Right ventricle myocardium inferior (tissue), 1 donor: ENCODE data around the gene PIP4K2A. TPM values are rescaled to one million over a fixed set of nuclear protein-coding genes. Genes with fewer than 3 reads are reported as not detected.
"Not testable (repeated sequence)": the region's sequence is repeated elsewhere in the genome, so short reads cannot be mapped to it uniquely, and the experiment has no call there.

Experiments
- ATAC-seq: fragments of 200-7000 bp; cut with Tn5 transposase; one replicate; pipeline ENCODE4 v1.9.1; 2020; ENCODE audit warnings: mild to moderate bottlenecking, moderate library complexity
- DNase-seq: peaks from one replicate; pipeline ENCODE4 v3.0.0; 2021; ENCODE audit errors: missing footprints
- intact Hi-C: fragments of 100-400 bp; cut with DNase I; formaldehyde crosslinking; loops from one replicate; pipeline ENCODE4 v1.11.0; 2022
- total RNA-seq: library from RNA; stranded (reverse); fragmentation: NEBNext Ultra II Directional; extraction: Animal tissue kit (Norgen Biotek cat#: 25700); gene quantifications from one replicate; pipeline ENCODE4 v1.2.1, GENCODE V29; 2021
- donor health status: DM: no; HTN: yes; CAD: no; lungs with severe emphysema.

The PIP4K2A gene
- total RNA-seq, 1 donor from 2014 or later: 14.0 TPM

DNA sequence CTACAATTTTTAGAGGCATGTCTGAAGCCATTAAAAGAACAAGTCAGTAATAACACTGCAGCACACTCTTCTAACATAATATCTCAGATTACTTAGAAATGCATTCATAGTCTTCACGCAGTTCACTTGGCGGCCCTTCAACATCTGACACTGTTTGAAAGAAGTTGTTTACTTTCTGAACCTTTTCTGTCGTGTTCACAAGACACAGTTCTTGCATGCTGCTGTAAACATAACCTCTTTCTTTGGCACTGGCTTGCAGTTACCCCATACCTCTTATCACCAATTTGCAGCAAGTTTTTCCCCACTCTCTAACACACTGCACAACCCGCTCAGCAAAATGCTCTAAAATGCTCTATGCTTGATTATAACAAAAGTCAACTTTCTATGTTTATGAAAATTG is 12.0 kb downstream of the PIP4K2A start:
- no peak for DNase-seq
- intact Hi-C loops: no loop called here
- ATAC-seq: peak; percentile 21

GRCh38 chr10:22701132-22701826 is 13.1 kb downstream of the PIP4K2A start:
- intact Hi-C loops: no loop called here
- no peak for ATAC-seq
- no peak for DNase-seq

- ATAC-seq (no peak), DNase-seq (peak; percentile 16)
- intact Hi-C loops: no loop called here
These were observed 13.9 kb downstream of the PIP4K2A start for GRCh38 chr10:22700489-22700888.

GRCh38 chr10:22699976-22700375 is 14.4 kb downstream of the PIP4K2A start:
- no peak for ATAC-seq
- intact Hi-C loops: no loop called here
- no peak for DNase-seq

DNA sequence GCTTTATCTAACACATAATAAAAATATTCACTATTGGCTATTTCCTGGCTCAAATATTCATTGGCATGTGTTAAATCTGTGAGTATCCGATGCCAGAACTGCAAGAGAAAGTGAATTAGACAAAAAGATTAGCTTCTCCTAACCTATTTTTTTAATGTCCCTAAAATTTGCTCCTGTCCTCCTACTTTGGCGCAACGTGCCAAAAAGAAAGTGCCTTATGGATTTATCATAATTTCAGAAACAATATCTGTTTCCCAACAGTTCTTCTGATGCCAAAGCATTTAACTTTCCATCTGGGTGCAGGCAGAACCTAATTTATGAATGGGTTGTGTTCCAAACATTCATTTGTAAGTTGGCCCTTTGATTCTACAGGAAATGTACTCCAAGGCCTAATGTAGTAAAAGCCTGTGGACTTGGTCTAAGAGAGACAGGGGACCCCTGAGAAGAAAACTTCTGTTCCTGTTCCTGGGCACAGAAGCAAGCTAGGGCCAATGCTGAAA is 15.4 kb downstream of the PIP4K2A start:
- DNase-seq (no peak), ATAC-seq (no peak)
- intact Hi-C loops: no loop called here

DNA sequence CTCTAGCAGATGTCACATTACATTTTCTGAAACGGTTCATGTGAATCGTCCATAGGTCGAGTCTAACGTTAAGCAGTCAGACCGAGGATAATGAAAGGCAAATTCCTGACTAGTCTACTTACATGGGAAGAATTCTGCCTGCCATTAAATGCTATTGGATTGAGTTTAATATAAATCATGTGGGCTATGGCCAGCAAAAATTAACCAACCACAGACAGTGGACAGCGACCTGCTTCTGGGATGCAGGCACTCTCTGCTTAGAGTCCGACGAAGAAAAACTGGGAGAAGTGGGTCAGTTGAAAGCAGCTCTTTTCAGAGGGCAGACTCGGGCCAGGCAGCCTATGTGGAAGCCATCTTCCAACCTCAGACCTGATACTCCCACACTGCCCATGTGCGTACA is 16.6 kb downstream of the PIP4K2A start:
- intact Hi-C loops: no loop called here
- DNase-seq (peak; percentile 25), ATAC-seq (no peak)

- ATAC-seq (peak; percentile 49), DNase-seq (no peak)
- intact Hi-C loops: no loop called here
These were observed 17.3 kb downstream of the PIP4K2A start for GRCh38 chr10:22697101-22697500.

DNA sequence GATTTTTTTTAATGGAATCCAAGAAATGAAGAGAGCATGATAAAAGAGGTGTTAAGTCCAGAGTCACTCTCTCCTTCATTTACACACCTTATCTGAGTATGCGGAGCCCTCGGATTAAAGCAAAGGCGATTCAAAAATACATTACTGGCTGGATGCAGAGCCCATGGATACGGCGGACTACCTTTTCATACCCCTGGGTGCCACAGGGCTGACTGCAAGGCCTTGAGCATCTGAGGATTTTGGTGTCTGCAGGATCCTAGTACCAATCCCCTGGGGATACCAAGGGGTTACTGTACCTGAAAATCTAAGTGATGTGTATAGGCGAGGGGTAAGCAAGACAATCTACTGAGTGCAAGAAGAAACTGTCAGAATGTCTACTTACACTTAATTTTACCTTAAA is 20.5 kb downstream of the PIP4K2A start:
- DNase-seq (no peak), ATAC-seq (no peak)
- intact Hi-C loops: no loop called here

GRCh38 chr10:22693371-22693784 is 21.0 kb downstream of the PIP4K2A start:
- intact Hi-C loops: no loop called here
- DNase-seq (peak; percentile 37), ATAC-seq (no peak)

DNA sequence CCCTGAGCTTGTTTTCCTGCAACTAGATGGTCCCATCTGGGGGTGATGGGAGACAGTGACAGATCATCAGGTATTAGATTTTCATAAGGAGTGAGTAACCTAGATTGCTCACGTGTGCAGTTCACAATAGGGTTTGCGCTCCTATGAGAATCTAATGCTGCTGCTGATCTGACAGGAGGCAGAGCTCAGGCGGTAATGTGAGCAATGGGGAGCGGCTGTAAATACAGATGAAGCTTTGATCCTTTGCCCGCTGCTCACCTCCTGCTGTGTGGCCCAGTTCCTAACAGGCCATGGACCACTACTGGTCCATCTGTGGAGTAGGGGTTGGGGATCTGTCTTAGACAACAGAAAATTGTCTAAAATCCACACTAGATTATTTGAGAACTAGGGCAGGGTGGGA is 22.3 kb downstream of the PIP4K2A start:
- intact Hi-C loops, ATAC-seq, DNase-seq: not testable (repeated sequence)

GRCh38 chr10:22690614-22691431 is 23.6 kb downstream of the PIP4K2A start:
- ATAC-seq: peak; percentile 15
- intact Hi-C loops: no loop called here
- DNase-seq: no peak

DNA sequence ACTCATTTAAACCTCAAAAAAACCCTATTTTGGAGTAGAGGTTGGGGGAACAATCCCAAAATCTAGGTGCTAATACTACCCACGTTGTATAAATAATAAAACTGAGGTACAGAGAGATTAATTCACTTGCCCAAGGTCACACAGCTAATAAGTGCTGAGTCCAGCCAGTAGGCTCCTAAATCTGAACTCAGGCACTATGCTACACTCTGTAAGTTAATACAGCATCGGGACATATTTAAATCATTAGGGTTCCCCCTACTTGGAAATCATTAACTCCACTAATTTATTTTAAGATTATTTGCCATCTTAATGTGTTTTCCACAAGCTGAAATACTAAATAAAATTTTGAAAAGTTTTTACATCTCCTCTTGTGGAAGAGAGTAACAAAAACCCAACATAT is 24.2 kb downstream of the PIP4K2A start:
- ATAC-seq (no peak), DNase-seq (no peak)
- intact Hi-C loops: no loop called here

- intact Hi-C loops: no loop called here
- no peak for ATAC-seq
These were observed 28.0 kb downstream of the PIP4K2A start for GRCh38 chr10:22686347-22686746.

GRCh38 chr10:22685926-22686325 is 28.5 kb downstream of the PIP4K2A start:
- peak; percentile 88 for ATAC-seq
- DNase-seq: no peak
- intact Hi-C loops: no loop called here

More at GRCh38 chr10:22686347-22686746, 28.0 kb downstream of the PIP4K2A start:
- DNase-seq: no peak

DNA sequence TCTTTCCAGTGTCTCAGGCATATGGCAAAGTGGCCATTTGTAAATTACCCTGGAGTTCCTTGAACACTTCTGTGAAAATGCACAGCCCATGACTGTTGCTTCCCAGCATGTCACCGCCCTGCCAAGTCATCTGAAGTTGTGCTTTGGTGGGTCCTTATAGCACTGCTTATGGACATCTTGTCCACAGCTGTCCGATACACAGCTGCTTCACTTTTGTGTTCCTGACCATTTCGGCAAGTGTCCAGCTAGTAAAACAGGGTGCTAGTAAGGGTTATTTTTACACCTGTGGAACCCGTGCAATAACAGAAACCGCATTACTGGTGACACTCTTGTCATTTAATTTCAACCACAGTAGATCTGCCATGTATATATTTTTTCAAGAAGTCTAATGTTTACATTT is 29.7 kb downstream of the PIP4K2A start:
- no peak for DNase-seq
- ATAC-seq: no peak
- intact Hi-C loops: no loop called here

DNA sequence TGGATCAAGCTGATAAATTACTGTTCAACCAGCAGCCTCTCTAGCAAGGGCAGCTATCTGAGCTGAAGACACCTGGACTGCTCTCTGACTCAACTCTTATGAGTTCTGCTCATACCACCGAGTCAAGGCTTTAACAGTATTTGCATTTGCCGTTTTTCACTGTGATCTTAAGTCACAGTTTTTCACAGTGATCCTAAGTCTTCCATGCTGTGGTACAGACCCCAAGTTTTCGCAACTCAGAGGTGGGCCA is 31.3 kb downstream of the PIP4K2A start:
- ATAC-seq: no peak
- intact Hi-C loops: no loop called here

GRCh38 chr10:22682237-22683139 is 31.9 kb downstream of the PIP4K2A start:
- DNase-seq: no peak
- intact Hi-C loops: no loop called here
- ATAC-seq: no peak

More for the DNA sequence above, 31.3 kb downstream of the PIP4K2A start:
- no peak for DNase-seq

GRCh38 chr10:22681783-22682183 is 32.6 kb downstream of the PIP4K2A start:
- DNase-seq (no peak), ATAC-seq (no peak)
- intact Hi-C loops: no loop called here

DNA sequence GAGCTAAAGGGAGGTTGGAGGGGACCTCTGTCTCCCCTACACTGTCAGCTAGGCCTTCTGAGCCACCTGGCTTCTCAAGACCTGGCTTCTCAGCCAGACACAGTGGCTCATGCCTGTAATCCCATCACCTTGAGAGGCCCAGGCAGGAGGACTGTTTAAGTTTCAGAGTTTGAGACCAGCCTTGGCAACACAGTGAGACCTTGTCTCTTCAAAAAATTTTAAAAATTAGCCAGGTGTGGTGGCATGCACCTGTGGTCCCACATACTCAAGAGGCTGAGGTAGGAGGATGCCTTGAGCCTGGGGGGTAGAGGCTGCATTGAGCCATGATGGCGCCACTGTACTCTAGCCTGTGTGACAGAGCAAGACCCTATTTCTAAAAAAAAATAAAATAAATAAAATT is 33.1 kb downstream of the PIP4K2A start:
- DNase-seq (no peak), ATAC-seq (no peak)
- intact Hi-C loops: no loop called here
